Measurements from ENCODE around the gene MYLK.
A peak's percentile ranks its signal among the peaks of the same experiment; 100 is the strongest.
"Not testable (repeated sequence)": the region's sequence is repeated elsewhere in the genome, so short reads cannot be mapped to it uniquely, and the experiment has no call there.

MYLK gene

GRCh38 chr3:123750209-123750608, 133.9 kb downstream of the MYLK start:
- no peak for DNase-seq (ENCODE audit: low spot score)

- no peak for DNase-seq (ENCODE audit: low spot score)
These were observed 134.4 kb downstream of the MYLK start for GRCh38 chr3:123749711-123750110.

GRCh38 chr3:123745184-123745855, 138.8 kb downstream of the MYLK start:
- no peak for DNase-seq (ENCODE audit: low spot score)

GRCh38 chr3:123744064-123744463, 140.1 kb downstream of the MYLK start:
- no peak for DNase-seq (ENCODE audit: low spot score)

GRCh38 chr3:123743121-123743520, 141.0 kb downstream of the MYLK start:
- no peak for DNase-seq (ENCODE audit: low spot score)

GRCh38 chr3:123741041-123741511, 143.1 kb downstream of the MYLK start:
- DNase-seq (ENCODE audit: low spot score): no peak

- no peak for DNase-seq (ENCODE audit: low spot score)
These were observed 143.7 kb downstream of the MYLK start for GRCh38 chr3:123740391-123740822.

- DNase-seq (ENCODE audit: low spot score): no peak
These were observed 144.4 kb downstream of the MYLK start for GRCh38 chr3:123739754-123740153.

- no peak for DNase-seq (ENCODE audit: low spot score)
These were observed 145.0 kb downstream of the MYLK start for GRCh38 chr3:123739106-123739505.

- not testable (repeated sequence) for DNase-seq (ENCODE audit: low spot score)
These were observed 145.6 kb downstream of the MYLK start for GRCh38 chr3:123738522-123738921.

GRCh38 chr3:123737168-123737567, 147.0 kb downstream of the MYLK start:
- no peak for DNase-seq (ENCODE audit: low spot score)

- DNase-seq (ENCODE audit: low spot score): no peak
These were observed 148.7 kb downstream of the MYLK start for GRCh38 chr3:123735456-123735855.

GRCh38 chr3:123734527-123734902, 149.6 kb downstream of the MYLK start:
- DNase-seq (ENCODE audit: low spot score): no peak

GRCh38 chr3:123733805-123734526, 150.2 kb downstream of the MYLK start:
- DNase-seq (ENCODE audit: low spot score): no peak

- DNase-seq (ENCODE audit: low spot score): no peak
These were observed 150.8 kb downstream of the MYLK start for GRCh38 chr3:123733341-123733740.

GRCh38 chr3:123732447-123732846, 151.7 kb downstream of the MYLK start:
- DNase-seq (ENCODE audit: low spot score): no peak

- DNase-seq (ENCODE audit: low spot score): no peak
These were observed 153.3 kb downstream of the MYLK start for GRCh38 chr3:123730829-123731228.

- DNase-seq (ENCODE audit: low spot score): no peak
These were observed 155.1 kb downstream of the MYLK start for GRCh38 chr3:123728991-123729390.

GRCh38 chr3:123728014-123728413, 156.1 kb downstream of the MYLK start:
- no peak for DNase-seq (ENCODE audit: low spot score)

- DNase-seq (ENCODE audit: low spot score): no peak
These were observed 158.3 kb downstream of the MYLK start for GRCh38 chr3:123725652-123726400.

GRCh38 chr3:123724306-123724705, 159.8 kb downstream of the MYLK start:
- peak; percentile 47 for DNase-seq (ENCODE audit: low spot score)

- DNase-seq (ENCODE audit: low spot score): peak; percentile 88
These were observed 160.5 kb downstream of the MYLK start for GRCh38 chr3:123723522-123724168.

Measured in iPS-NIHi11 (cell line).